ENCODE results near the gene DENND2A. TPM values are rescaled to one million over a fixed set of nuclear protein-coding genes. Genes with fewer than 3 reads are reported as not detected.

DENND2A gene
- total RNA-seq (1 to 10 TPM; 3.0 to 7.4 TPM), polyA plus RNA-seq (1 to 10 TPM; 1.2 to 1.6 TPM)

- Histone ChIP-seq H3K4me1 (ENCODE audit: control insufficient read depth in 4 of 4, insufficient read depth in 4 of 4, low read length in 3 of 4) (peaks cover 0 to 27% (median 8%) of the 10 kb centered on the region in 4 donors), H3K9me3 (ENCODE audit: control insufficient read depth in 4 of 4, low read length in 3 of 4) (no peaks in the 10 kb centered on the region), H3K27ac (ENCODE audit: low read depth in 1 of 2, low read length in 2 of 2) (peak within 1 kb of the TSS; percentile 68), H3K4me3 (ENCODE audit: low read depth in 1 of 3, low read length in 3 of 3) (peak within 1 kb of the TSS in 2 of 3 donors; percentile 45 to 59), H3K9ac (ENCODE audit: low read depth in 1 of 2, low read length in 2 of 2) (no peak within 1 kb of the TSS), H3K36me3 (ENCODE audit: control insufficient read depth in 4 of 4, insufficient read depth in 3 of 4, low read depth in 1 of 4, low read length in 3 of 4) (no peaks in the 10 kb centered on the region), H3K27me3 (ENCODE audit: control insufficient read depth in 4 of 4, insufficient read depth in 4 of 4, low read length in 3 of 4) (peaks cover 0 to 6% (median 0%) of the 10 kb centered on the region in 4 donors)
- DNase-seq (ENCODE audit: low spot score): peak; percentile 69
- WGBS: 15% methylated on average over 78 of the region's 78 CpGs
- TF ChIP-seq, protein P1, sequence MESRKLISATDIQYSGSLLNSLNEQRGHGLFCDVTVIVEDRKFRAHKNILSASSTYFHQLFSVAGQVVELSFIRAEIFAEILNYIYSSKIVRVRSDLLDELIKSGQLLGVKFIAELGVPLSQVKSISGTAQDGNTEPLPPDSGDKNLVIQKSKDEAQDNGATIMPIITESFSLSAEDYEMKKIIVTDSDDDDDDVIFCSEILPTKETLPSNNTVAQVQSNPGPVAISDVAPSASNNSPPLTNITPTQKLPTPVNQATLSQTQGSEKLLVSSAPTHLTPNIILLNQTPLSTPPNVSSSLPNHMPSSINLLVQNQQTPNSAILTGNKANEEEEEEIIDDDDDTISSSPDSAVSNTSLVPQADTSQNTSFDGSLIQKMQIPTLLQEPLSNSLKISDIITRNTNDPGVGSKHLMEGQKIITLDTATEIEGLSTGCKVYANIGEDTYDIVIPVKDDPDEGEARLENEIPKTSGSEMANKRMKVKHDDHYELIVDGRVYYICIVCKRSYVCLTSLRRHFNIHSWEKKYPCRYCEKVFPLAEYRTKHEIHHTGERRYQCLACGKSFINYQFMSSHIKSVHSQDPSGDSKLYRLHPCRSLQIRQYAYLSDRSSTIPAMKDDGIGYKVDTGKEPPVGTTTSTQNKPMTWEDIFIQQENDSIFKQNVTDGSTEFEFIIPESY (IDR thresholded peaks at IDR 0.05): no peak
- TF ChIP-seq EGR1 (IDR thresholded peaks at IDR 0.05; ENCODE audit: low read depth in 2 of 2) (no peak), REST (IDR thresholded peaks at IDR 0.05) (no peak), FOXA1 (IDR thresholded peaks at IDR 0.05) (no peak), HNF4G (IDR thresholded peaks at IDR 0.05) (no peak), CTCF (IDR thresholded peaks at IDR 0.05; ENCODE audit: low read depth, low read length, missing input control) (no peak), NR2F2 (IDR thresholded peaks at IDR 0.05) (no peak), YY1 (IDR thresholded peaks at IDR 0.05) (no peak), GABPA (IDR thresholded peaks at IDR 0.05 in 1 of 2, conservative IDR thresholded peaks at IDR 0.05 in 1 of 2) (no peak), SP1 (IDR thresholded peaks at IDR 0.05) (no peak), ATF3 (IDR thresholded peaks at IDR 0.05) (no peak)
- TF ChIP-seq, protein P2, sequence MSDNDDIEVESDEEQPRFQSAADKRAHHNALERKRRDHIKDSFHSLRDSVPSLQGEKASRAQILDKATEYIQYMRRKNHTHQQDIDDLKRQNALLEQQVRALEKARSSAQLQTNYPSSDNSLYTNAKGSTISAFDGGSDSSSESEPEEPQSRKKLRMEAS (IDR thresholded peaks at IDR 0.05): no peak
Observed at GRCh38 chr7:140640727-140641523, at the start of gene DENND2A. TSS of gene DENND2A (minus strand) at chr7:140640813. CDS start at chr7:140602397, 38,416 bp downstream.

Data from liver (tissue), 9 donors.